ENCODE data around the gene OPCML. TPM values are rescaled to one million over a fixed set of nuclear protein-coding genes. Genes with fewer than 3 reads are reported as not detected.

Gene OPCML
- total and polyA plus RNA-seq, 7 donors = 0.01 to 0.80 (median 0.07) TPM; not detected in 4

GRCh38 chr11:133325711-133326110, 206.6 kb downstream of the OPCML start:
- no peaks in the 10 kb centered on the region for H3K36me3 ChIP-seq (ENCODE audit: insufficient read depth in 1 of 2, low read depth in 1 of 2)
- DNase-seq (no peak), ATAC-seq (no peak)
- TF ChIP-seq, protein P1, sequence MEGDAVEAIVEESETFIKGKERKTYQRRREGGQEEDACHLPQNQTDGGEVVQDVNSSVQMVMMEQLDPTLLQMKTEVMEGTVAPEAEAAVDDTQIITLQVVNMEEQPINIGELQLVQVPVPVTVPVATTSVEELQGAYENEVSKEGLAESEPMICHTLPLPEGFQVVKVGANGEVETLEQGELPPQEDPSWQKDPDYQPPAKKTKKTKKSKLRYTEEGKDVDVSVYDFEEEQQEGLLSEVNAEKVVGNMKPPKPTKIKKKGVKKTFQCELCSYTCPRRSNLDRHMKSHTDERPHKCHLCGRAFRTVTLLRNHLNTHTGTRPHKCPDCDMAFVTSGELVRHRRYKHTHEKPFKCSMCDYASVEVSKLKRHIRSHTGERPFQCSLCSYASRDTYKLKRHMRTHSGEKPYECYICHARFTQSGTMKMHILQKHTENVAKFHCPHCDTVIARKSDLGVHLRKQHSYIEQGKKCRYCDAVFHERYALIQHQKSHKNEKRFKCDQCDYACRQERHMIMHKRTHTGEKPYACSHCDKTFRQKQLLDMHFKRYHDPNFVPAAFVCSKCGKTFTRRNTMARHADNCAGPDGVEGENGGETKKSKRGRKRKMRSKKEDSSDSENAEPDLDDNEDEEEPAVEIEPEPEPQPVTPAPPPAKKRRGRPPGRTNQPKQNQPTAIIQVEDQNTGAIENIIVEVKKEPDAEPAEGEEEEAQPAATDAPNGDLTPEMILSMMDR (IDR thresholded peaks at IDR 0.05) = no peak
- H3K9me3 ChIP-seq = no peaks in the 10 kb centered on the region
- no peak overlapping the region for H3K4me3 ChIP-seq
- no peaks in the 10 kb centered on the region for H3K4me1 ChIP-seq
- intact Hi-C loops (cut with DNase I) = no loop called here
- H3K27ac ChIP-seq = no peak overlapping the region
- no peaks in the 10 kb centered on the region for H3K27me3 ChIP-seq (ENCODE audit: insufficient read depth in 3 of 3, low read length in 2 of 3)
- 54 to 65% (median 60%) methylated on average over 3 of the region's 3 CpGs for WGBS, 3 donors

- H3K27ac ChIP-seq = no peak overlapping the region
- TF ChIP-seq, protein P1 (IDR thresholded peaks at IDR 0.05) = no peak
Measured at GRCh38 chr11:133323354-133323753, 208.9 kb downstream of the OPCML start.

DNA sequence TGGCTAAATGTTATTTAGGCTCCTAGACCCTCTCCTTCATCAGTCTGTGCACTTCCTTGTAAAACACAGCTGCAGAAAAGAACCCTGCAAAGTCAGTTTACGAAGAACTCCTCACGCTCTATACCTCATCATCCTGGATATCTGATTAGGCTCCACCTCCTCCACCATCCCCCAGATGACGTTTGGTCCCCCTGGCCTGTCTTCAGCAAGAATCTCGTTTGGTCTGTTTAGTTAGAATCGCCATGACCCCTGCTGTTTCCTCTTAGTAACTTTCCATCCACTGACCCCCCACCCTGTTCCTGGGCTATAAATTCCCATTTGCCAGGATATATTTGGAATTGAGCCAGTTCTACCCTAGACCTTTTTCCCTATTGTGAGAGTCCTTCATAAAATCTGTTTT, 214.1 kb downstream of the OPCML start:
- Histone ChIP-seq H3K9me3 (no peaks in the 10 kb centered on the region), H3K27me3 (ENCODE audit: insufficient read depth in 3 of 3, low read length in 2 of 3) (peaks cover 0 to 2% (median 0%) of the 10 kb centered on the region in 3 donors), H3K4me3 (no peak overlapping the region), H3K4me1 (no peaks in the 10 kb centered on the region), H3K36me3 (ENCODE audit: insufficient read depth in 1 of 2, low read depth in 1 of 2) (no peaks in the 10 kb centered on the region), H3K27ac (no peak overlapping the region)
- 32 to 34% (median 34%) methylated on average over 5 of the region's 5 CpGs for WGBS, 3 donors
- DNase-seq = no peak
- intact Hi-C loops (cut with DNase I) = no loop called here
- ATAC-seq = no peak
- TF ChIP-seq, protein P1 (IDR thresholded peaks at IDR 0.05) = no peak

More at GRCh38 chr11:133323354-133323753, 208.9 kb downstream of the OPCML start:
- Histone ChIP-seq H3K9me3 (no peaks in the 10 kb centered on the region), H3K4me1 (no peaks in the 10 kb centered on the region), H3K27me3 (ENCODE audit: insufficient read depth in 3 of 3, low read length in 2 of 3) (peaks cover 0 to 2% (median 0%) of the 10 kb centered on the region in 3 donors), H3K36me3 (ENCODE audit: insufficient read depth in 1 of 2, low read depth in 1 of 2) (no peaks in the 10 kb centered on the region), H3K4me3 (no peak overlapping the region)
- intact Hi-C loops (cut with DNase I) = no loop called here
- WGBS, 3 donors = 48 to 53% (median 51%) methylated on average over 3 of the region's 3 CpGs
- DNase-seq (no peak), ATAC-seq (no peak)

DNA sequence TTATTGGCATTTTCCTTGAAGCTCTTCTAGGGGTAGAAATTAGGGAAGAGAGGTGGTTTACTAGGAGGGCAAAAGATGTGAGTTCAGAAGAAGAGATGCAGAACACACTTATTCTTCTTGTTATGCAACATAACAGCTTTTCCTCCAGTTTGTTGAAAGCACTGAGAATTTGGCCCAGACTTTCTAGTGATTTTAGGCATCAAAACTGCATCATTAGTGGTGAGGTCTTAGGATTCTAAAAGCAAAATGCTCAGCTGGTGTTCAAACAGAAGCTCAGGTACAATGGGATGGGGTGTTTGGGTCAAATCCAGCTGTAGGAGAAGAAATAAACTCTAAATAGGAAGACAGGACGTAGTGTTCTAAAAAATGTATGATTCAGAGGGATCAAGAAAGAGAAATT, 221.1 kb downstream of the OPCML start:
- no peak overlapping the region for H3K4me3 ChIP-seq
- ATAC-seq (no peak), DNase-seq (no peak)
- H3K4me1 ChIP-seq = no peaks in the 10 kb centered on the region
- TF ChIP-seq, protein P1 (IDR thresholded peaks at IDR 0.05) = no peak
- WGBS, 3 donors = 24 to 65% (median 60%) methylated on average over 1 of the region's 1 CpG
- intact Hi-C loops (cut with DNase I) = no loop called here
- no peaks in the 10 kb centered on the region for H3K9me3 ChIP-seq
- no peaks in the 10 kb centered on the region for H3K27me3 ChIP-seq (ENCODE audit: insufficient read depth in 3 of 3, low read length in 2 of 3)
- no peaks in the 10 kb centered on the region for H3K36me3 ChIP-seq (ENCODE audit: insufficient read depth in 1 of 2, low read depth in 1 of 2)
- H3K27ac ChIP-seq = no peak overlapping the region

DNA sequence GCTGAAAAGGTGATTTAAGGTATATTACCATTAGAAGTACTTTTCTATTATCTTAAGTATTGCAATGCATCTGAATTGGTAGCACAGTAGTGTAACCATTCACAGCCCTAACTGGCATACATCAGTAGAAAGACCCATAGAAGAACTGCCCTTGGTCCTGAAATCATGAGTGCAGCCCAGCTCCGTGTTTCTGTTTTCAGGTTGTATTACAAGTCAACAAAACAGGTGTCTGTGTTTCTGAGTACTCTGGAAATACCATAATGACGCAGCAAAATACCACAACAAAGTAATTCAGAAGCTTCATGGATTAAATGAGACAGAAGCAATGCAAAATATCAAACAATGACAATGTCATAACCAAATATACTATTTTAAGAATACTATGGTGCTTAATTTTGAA, 226.3 kb downstream of the OPCML start:
- Histone ChIP-seq H3K9me3 (no peaks in the 10 kb centered on the region), H3K36me3 (ENCODE audit: insufficient read depth in 1 of 2, low read depth in 1 of 2) (no peaks in the 10 kb centered on the region), H3K4me3 (no peak overlapping the region), H3K27ac (no peak overlapping the region), H3K4me1 (no peaks in the 10 kb centered on the region), H3K27me3 (ENCODE audit: insufficient read depth in 3 of 3, low read length in 2 of 3) (no peaks in the 10 kb centered on the region)
- ATAC-seq (no peak), DNase-seq (no peak)
- intact Hi-C loops (cut with DNase I) = no loop called here
- TF ChIP-seq, protein P1 (IDR thresholded peaks at IDR 0.05) = no peak
- 16 to 26% (median 23%) methylated on average over 2 of the region's 2 CpGs for WGBS, 3 donors

Measured in psoas muscle (tissue), 8 donors.